Mesothelial cell of epicardium (in vitro differentiated cells): ENCODE measurements around the gene BFSP1. TPM values are rescaled to one million over a fixed set of nuclear protein-coding genes. Genes with fewer than 3 reads are reported as not detected.

Experiments
- DNase-seq, 2 experiments: peaks; one replicate each; pipeline ENCODE4 v3.0.0; 2021; ENCODE audit warnings: low spot score in 2 of 2; ENCODE audit not compliant: unreplicated experiment in 2 of 2
- H3K27ac Mint-ChIP-seq: 2 replicates; pipeline ENCODE4 v1.8.0; 2021; ENCODE audit warnings: mixed read lengths
- H3K27me3 Mint-ChIP-seq: 2 replicates; pipeline ENCODE4 v1.8.0; 2021; ENCODE audit warnings: low read depth, mixed read lengths
- H3K36me3 Mint-ChIP-seq: 2 replicates; pipeline ENCODE4 v1.8.0; 2021; ENCODE audit warnings: mixed read lengths
- H3K4me1 Mint-ChIP-seq: 2 replicates; pipeline ENCODE4 v1.8.0; 2021; ENCODE audit warnings: mixed read lengths
- H3K4me3 Mint-ChIP-seq: 2 replicates; pipeline ENCODE4 v1.8.0; 2021; ENCODE audit warnings: mild to moderate bottlenecking, moderate library complexity, mixed read lengths
- H3K9me3 Mint-ChIP-seq: 2 replicates; pipeline ENCODE4 v1.8.0; 2021; ENCODE audit warnings: mixed read lengths
- total RNA-seq: library from RNA; stranded (reverse); gene quantifications from 3 replicates; pipeline ENCODE4 v1.2.1, GENCODE V29; 2021
- TF ChIP-seq, protein P1 (sequence below): fragments of 200-600 bp; sonication (generic); IDR thresholded peaks from one replicate; pipeline ENCODE4 v1.5.0; 2021; ENCODE audit warnings: antibody characterized with exemption; ENCODE audit not compliant: unreplicated experiment

Gene BFSP1
- total RNA-seq, 1 donor from 2014 or later, result 5.2 TPM

DNA sequence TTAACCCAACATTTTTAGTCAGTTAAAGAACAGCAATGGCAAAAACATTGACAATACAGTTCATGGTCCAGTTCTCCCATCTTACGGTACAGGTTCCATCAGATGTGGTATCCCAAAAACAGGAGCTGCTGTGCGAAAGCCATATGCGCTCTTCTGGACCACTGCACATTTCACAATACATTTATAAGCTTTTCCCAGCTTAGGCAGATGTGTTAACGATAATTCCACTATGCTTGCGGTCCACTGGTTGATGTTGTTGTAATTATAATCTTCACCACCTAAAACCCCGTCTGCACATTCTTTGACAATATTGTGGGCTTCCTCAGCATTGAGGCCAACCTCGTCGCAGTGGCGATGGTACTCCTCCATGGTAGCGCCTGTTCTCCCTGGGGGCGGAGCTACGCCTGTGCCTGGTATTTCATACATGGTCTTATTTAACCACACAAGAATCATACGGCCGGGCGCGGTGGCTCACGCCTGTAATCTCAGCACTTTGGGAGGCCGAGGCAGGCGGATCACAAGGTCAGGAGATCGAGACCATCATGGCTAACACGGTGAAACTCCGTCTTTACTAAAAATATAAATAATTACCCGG lies 52.0 kb downstream of the BFSP1 start:
- Mint-ChIP-seq H3K4me3 (no peak overlapping the region), H3K27ac (no peak overlapping the region), H3K36me3 (no peaks in the 10 kb centered on the region), H3K27me3 (peaks cover 16% of the 10 kb centered on the region), H3K4me1 (peaks cover 3% of the 10 kb centered on the region), H3K9me3 (no peaks in the 10 kb centered on the region)
- TF ChIP-seq, protein P1, sequence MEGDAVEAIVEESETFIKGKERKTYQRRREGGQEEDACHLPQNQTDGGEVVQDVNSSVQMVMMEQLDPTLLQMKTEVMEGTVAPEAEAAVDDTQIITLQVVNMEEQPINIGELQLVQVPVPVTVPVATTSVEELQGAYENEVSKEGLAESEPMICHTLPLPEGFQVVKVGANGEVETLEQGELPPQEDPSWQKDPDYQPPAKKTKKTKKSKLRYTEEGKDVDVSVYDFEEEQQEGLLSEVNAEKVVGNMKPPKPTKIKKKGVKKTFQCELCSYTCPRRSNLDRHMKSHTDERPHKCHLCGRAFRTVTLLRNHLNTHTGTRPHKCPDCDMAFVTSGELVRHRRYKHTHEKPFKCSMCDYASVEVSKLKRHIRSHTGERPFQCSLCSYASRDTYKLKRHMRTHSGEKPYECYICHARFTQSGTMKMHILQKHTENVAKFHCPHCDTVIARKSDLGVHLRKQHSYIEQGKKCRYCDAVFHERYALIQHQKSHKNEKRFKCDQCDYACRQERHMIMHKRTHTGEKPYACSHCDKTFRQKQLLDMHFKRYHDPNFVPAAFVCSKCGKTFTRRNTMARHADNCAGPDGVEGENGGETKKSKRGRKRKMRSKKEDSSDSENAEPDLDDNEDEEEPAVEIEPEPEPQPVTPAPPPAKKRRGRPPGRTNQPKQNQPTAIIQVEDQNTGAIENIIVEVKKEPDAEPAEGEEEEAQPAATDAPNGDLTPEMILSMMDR, result no peak
- DNase-seq, result no peak

DNA sequence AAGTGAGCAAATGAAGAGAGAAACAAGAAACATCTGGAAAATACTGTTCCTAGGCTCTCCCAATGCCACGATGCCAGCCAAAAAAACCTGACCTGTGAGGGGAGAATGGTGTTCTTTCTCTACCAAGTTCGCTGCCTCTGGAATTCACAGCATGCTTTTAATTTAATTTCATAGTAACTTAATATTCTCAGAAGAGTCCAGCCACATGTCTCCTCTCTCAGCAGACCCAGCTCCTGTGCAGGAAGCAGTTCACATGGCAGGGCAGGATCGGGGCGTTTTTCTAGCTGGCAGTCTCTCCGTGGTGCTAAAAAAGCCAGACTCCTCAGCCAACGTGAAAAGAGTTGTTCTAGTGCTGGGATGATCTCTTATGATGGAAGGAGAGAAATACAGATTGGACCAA lies 57.5 kb downstream of the BFSP1 start:
- no peaks in the 10 kb centered on the region for H3K9me3 Mint-ChIP-seq
- H3K27ac Mint-ChIP-seq, result no peak overlapping the region
- no peaks in the 10 kb centered on the region for H3K36me3 Mint-ChIP-seq
- no peak overlapping the region for H3K4me3 Mint-ChIP-seq
- TF ChIP-seq, protein P1, result no peak
- no peak for DNase-seq
- peaks cover 3% of the 10 kb centered on the region for H3K4me1 Mint-ChIP-seq
- H3K27me3 Mint-ChIP-seq, result peaks cover 2% of the 10 kb centered on the region

DNA sequence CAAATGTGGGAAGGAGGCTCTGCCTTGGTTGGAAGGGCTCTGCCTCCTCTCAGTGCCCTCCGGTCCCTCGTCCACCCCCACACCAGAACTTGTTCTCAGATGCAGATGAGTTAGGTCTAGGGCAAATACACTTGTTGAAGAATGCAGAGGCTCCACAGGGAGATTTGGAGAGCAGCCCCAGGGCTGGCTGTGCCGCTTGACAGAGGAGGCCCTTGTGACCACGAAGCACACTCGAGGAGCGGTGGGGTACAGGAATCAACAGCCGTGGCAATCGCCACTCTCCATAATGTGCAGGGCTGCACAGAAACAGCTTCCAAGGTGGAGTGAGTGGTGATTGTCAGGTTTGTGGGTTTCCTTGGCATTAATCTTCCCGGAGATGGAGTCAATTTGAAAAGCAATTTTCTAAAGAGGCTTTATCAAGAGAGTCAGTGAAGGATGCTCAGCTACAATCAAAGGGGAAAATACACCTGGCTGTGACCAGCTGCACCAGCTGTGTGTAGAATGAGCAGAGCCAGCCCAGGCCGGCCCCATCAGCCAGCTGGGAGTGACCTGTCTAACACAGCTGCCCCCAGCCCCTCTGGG lies 59.5 kb downstream of the BFSP1 start:
- Mint-ChIP-seq H3K4me3 (no peak overlapping the region), H3K36me3 (no peaks in the 10 kb centered on the region), H3K9me3 (no peaks in the 10 kb centered on the region), H3K27me3 (peaks cover 2% of the 10 kb centered on the region), H3K27ac (no peak overlapping the region), H3K4me1 (no peaks in the 10 kb centered on the region)
- TF ChIP-seq, protein P1, result no peak
- no peak for DNase-seq

DNA sequence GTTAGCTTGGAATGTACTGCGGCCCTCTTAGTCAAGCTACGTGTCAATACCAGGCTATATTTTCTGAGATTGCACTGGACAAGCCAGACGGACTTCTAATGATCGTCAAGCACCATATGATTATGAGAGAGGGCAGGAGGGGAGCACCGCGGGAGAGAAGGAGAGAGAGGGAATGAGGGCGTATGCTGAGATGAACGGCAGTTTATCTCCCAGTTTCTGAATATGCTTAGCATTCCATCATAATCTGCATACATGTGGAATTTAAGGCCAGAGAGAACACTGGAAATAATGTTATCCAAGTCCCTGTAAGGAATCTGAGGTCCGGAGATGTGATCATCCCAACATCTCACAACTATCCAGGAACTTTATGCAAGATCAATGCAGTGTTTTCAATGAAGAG lies 60.2 kb downstream of the BFSP1 start:
- Mint-ChIP-seq H3K27ac (no peak overlapping the region), H3K4me3 (no peak overlapping the region), H3K36me3 (no peaks in the 10 kb centered on the region), H3K4me1 (no peaks in the 10 kb centered on the region), H3K27me3 (peaks cover 3% of the 10 kb centered on the region), H3K9me3 (no peaks in the 10 kb centered on the region)
- DNase-seq, result no peak
- TF ChIP-seq, protein P1, result no peak

DNA sequence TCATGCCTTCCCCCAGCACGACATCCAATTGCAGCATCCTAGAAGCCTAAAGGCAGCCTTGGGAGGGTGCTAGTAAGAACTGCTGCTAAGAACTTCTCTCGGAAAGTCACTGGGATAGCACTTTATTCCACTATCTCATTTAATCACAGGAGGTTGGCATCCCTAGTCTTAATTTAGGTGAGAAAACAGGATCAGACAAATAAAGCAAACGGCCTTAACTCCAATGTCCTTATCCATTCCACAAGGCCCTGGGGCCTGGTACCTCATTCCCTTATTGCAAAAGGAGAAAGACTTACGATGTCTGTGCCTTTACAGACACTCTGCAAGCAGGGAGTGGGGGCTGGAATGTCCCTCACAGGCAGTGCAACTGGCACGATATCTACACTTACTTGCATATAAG lies 60.7 kb downstream of the BFSP1 start:
- TF ChIP-seq, protein P1, result no peak
- DNase-seq, result no peak
- H3K4me1 Mint-ChIP-seq, result no peaks in the 10 kb centered on the region

More for the DNA sequence above, 60.7 kb downstream of the BFSP1 start:
- Mint-ChIP-seq H3K9me3 (no peaks in the 10 kb centered on the region), H3K27ac (no peak overlapping the region), H3K4me3 (no peak overlapping the region), H3K36me3 (no peaks in the 10 kb centered on the region), H3K27me3 (peaks cover 3% of the 10 kb centered on the region)
